HepG2 (cell line): Measurements from ENCODE around the gene DELE1. TPM values are rescaled to one million over a fixed set of nuclear protein-coding genes. Genes with fewer than 3 reads are reported as not detected.

Experiments used
- CCAR2 ChIP-seq: fragments of 200-400 bp; formaldehyde crosslinking; optimal IDR thresholded peaks from 2 replicates; pipeline ENCODE3; 2018; ENCODE audit warnings: low read depth, mild to moderate bottlenecking, low read length, moderate library complexity
- E2F1 ChIP-seq: sonication (generic); formaldehyde crosslinking; IDR thresholded peaks from 2 replicates; pipeline ENCODE4 v1.5.0; 2020; ENCODE audit warnings: missing genetic modification reagents
- ETV6 ChIP-seq: sonication (generic); formaldehyde crosslinking; conservative IDR thresholded peaks from 2 replicates; pipeline ENCODE4 v1.4.0; 2020; ENCODE audit warnings: missing genetic modification reagents
- FOXA3 ChIP-seq: IDR thresholded peaks from 2 replicates; pipeline ENCODE4 v1.6.1; 2016; ENCODE audit warnings: missing genetic modification reagents, missing compliant biosample characterization
- HOXD1 ChIP-seq: sonication (generic); formaldehyde crosslinking; IDR thresholded peaks from 2 replicates; pipeline ENCODE4 v1.5.0; 2020; ENCODE audit warnings: missing genetic modification reagents
- KAT2B ChIP-seq: fragments of 150-350 bp; IDR thresholded peaks from 2 replicates; pipeline ENCODE4 v1.6.1; 2014; ENCODE audit warnings: low read depth, low read length, borderline replicate concordance
- KDM5A ChIP-seq: fragments of 200-600 bp; sonication (generic); IDR thresholded peaks from 2 replicates; pipeline ENCODE4 v1.7.0; 2018; ENCODE audit warnings: antibody characterized with exemption, mild to moderate bottlenecking, low read length, borderline replicate concordance
- LBX2 ChIP-seq: sonication (generic); formaldehyde crosslinking; IDR thresholded peaks from 2 replicates; pipeline ENCODE4 v1.5.0; 2020; ENCODE audit warnings: missing genetic modification reagents, mild to moderate bottlenecking, borderline replicate concordance
- NFE2 ChIP-seq: sonication (generic); formaldehyde crosslinking; IDR thresholded peaks from 2 replicates; pipeline ENCODE4 v1.4.0; 2020; ENCODE audit warnings: missing genetic modification reagents
- NR2F2 ChIP-seq: IDR thresholded peaks from 2 replicates; pipeline ENCODE4 v1.6.1; 2012; ENCODE audit warnings: low read depth, inconsistent platforms, borderline replicate concordance
- POLR2A ChIP-seq, 2 experiments: IDR thresholded peaks; 2 replicates each; pipeline ENCODE4 v1.6.1; 2011; ENCODE audit warnings: low read depth in 2 of 2, low read length in 2 of 2, mild to moderate bottlenecking in 1 of 2, moderate library complexity in 1 of 2; ENCODE audit not compliant: insufficient read depth in 1 of 2
- PPARG ChIP-seq: conservative IDR thresholded peaks from 2 replicates; pipeline ENCODE4 v1.6.1; 2016; ENCODE audit warnings: missing biosample characterization, missing genetic modification reagents
- RBM39 ChIP-seq: fragments of 200-400 bp; formaldehyde crosslinking; IDR thresholded peaks from one replicate; pipeline ENCODE4 v1.6.1; 2018; ENCODE audit warnings: antibody characterized with exemption, mild to moderate bottlenecking, low read depth, low read length; ENCODE audit not compliant: poor library complexity, severe bottlenecking
- RFXAP ChIP-seq: sonication (generic); formaldehyde crosslinking; IDR thresholded peaks from 2 replicates; pipeline ENCODE4 v1.4.0; 2020; ENCODE audit warnings: missing genetic modification reagents, borderline replicate concordance
- SKI ChIP-seq: fragments of 450-650 bp; IDR thresholded peaks from one replicate; pipeline ENCODE4 v1.6.1; 2018; ENCODE audit warnings: mild to moderate bottlenecking; ENCODE audit not compliant: partially characterized antibody
- SP4 ChIP-seq: sonication (generic); formaldehyde crosslinking; IDR thresholded peaks from 2 replicates; pipeline ENCODE4 v1.8.1; 2023; ENCODE audit warnings: mild to moderate bottlenecking, missing genetic modification reagents
- TGIF2 ChIP-seq: IDR thresholded peaks from 2 replicates; pipeline ENCODE4 v1.6.1; 2016; ENCODE audit warnings: control low read depth, missing compliant biosample characterization
- THAP11 ChIP-seq: IDR thresholded peaks from 2 replicates; pipeline ENCODE4 v1.6.1; 2016; ENCODE audit warnings: missing biosample characterization, missing genetic modification reagents
- ZBTB21 ChIP-seq: sonication (generic); formaldehyde crosslinking; IDR thresholded peaks from 2 replicates; pipeline ENCODE4 v1.4.0; 2020; ENCODE audit warnings: missing genetic modification reagents
- ZNF124 ChIP-seq: sonication (generic); formaldehyde crosslinking; IDR thresholded peaks from 2 replicates; pipeline ENCODE4 v1.4.0; 2020; ENCODE audit warnings: missing genetic modification reagents
- ZNF138 ChIP-seq: sonication (generic); formaldehyde crosslinking; IDR thresholded peaks from 2 replicates; pipeline ENCODE4 v1.5.0; 2020; ENCODE audit warnings: mild to moderate bottlenecking, low read depth, missing genetic modification reagents
- ZNF225 ChIP-seq: sonication (generic); formaldehyde crosslinking; IDR thresholded peaks from 2 replicates; pipeline ENCODE4 v1.4.0; 2020; ENCODE audit warnings: mild to moderate bottlenecking, missing genetic modification reagents
- ZNF232 ChIP-seq: sonication (generic); formaldehyde crosslinking; IDR thresholded peaks from 2 replicates; pipeline ENCODE4 v1.4.0; 2020; ENCODE audit warnings: missing genetic modification reagents, borderline replicate concordance
- ZNF441 ChIP-seq: sonication (generic); formaldehyde crosslinking; IDR thresholded peaks from 2 replicates; pipeline ENCODE4 v1.7.0; 2021; ENCODE audit warnings: missing genetic modification reagents, borderline replicate concordance
- ZNF615 ChIP-seq: sonication (generic); formaldehyde crosslinking; IDR thresholded peaks from 2 replicates; pipeline ENCODE4 v1.5.0; 2020; ENCODE audit warnings: mild to moderate bottlenecking, missing genetic modification reagents, borderline replicate concordance
- ZNF7 ChIP-seq: IDR thresholded peaks from 2 replicates; pipeline ENCODE4 v1.6.1; 2016; ENCODE audit warnings: missing biosample characterization, missing genetic modification reagents
- ZNF709 ChIP-seq: sonication (generic); formaldehyde crosslinking; IDR thresholded peaks from 2 replicates; pipeline ENCODE4 v1.5.0; 2020; ENCODE audit warnings: mild to moderate bottlenecking, missing genetic modification reagents
- ZNF75D ChIP-seq: sonication (generic); formaldehyde crosslinking; IDR thresholded peaks from 2 replicates; pipeline ENCODE4 v1.8.1; 2023; ENCODE audit warnings: missing genetic modification reagents, mild to moderate bottlenecking, borderline replicate concordance
- ZNF790 ChIP-seq: sonication (generic); formaldehyde crosslinking; IDR thresholded peaks from 2 replicates; pipeline ENCODE4 v1.8.0; 2022; ENCODE audit warnings: missing genetic modification reagents, mild to moderate bottlenecking, borderline replicate concordance
- ZSCAN5A ChIP-seq: sonication (generic); formaldehyde crosslinking; IDR thresholded peaks from 2 replicates; pipeline ENCODE4 v1.8.0; 2022; ENCODE audit warnings: mild to moderate bottlenecking, missing genetic modification reagents, borderline replicate concordance
- polyA plus RNA-seq, 8 experiments: library from polyadenylated mRNA; depleted of rRNA in 3 of 8; stranded (reverse) in 7 of 8; unstranded in 1 of 8; fragments of >200 nt; fragmentation: Illumina TruSeq in 4 of 8; extraction: Trizol in 4 of 8; gene quantifications; 2 replicates each; pipeline versions ENCODE4 v1.2.1 to v1.2.3, GENCODE V29; 2011 to 2016; ENCODE audit warnings: low read depth in 4 of 8, missing spikeins in 1 of 8, mixed read lengths in 1 of 8; ENCODE audit not compliant: insufficient read depth in 1 of 8
- total RNA-seq, 5 experiments: library from RNA; depleted of rRNA; stranded (reverse); fragments of >200 nt; fragmentation: Illumina TruSeq; extraction: Trizol; gene quantifications; 2 replicates each; pipeline ENCODE4 v1.2.3, GENCODE V29; 2016; ENCODE audit warnings: low read depth in 1 of 5

The DELE1 gene
- total and polyA plus RNA-seq, 2 of the 13 experiments (the other 11 are each of a cell fraction or from before 2014, with no cell fraction given) = 57.5 to 90.3 TPM

GRCh38 chr5:141968914-141969608, 45.4 kb downstream of the DELE1 start, which contains the start of gene RNF14 (continued):
- no peak for TF ChIP-seq TGIF2 (CRISPR knock-in tag)
- TF ChIP-seq ZNF7 (CRISPR knock-in tag) = peak; percentile 53; the same call in 1 of the 2 replicates
- TF ChIP-seq RBM39 = peak; percentile 82
- peak; percentile 38; the same call in 1 of the 2 replicates for TF ChIP-seq ZNF790 (CRISPR knock-in tag)
- no peak for TF ChIP-seq NFE2 (CRISPR knock-in tag)
- peak; percentile 77; the same call in 1 of the 2 replicates for TF ChIP-seq ETV6 (CRISPR knock-in tag)
- peak; percentile 55 for TF ChIP-seq SKI
- no peak for TF ChIP-seq NR2F2
- TF ChIP-seq ZNF75D (CRISPR knock-in tag) = no peak
- TF ChIP-seq ZNF225 (CRISPR knock-in tag) = 0 out of 2 replicates have a peak, but pooled peaks have one; percentile 68
- 0 out of 2 replicates have a peak, but pooled peaks have one; percentile 26 for TF ChIP-seq ZNF124
- no peak; the same call in 1 of the 2 replicates for TF ChIP-seq FOXA3
- peak; percentile 83 to 91 for TF ChIP-seq POLR2A (IDR thresholded peaks at IDR 0.05; ENCODE audit: insufficient read depth in 1 of 2, low read depth in 2 of 2, low read length in 2 of 2)
- 0 out of 2 replicates have a peak, but pooled peaks have one; percentile 85 for TF ChIP-seq HOXD1 (CRISPR knock-in tag)
- TF ChIP-seq SP4 (CRISPR knock-in tag) = peak; percentile 80
- peak; percentile 93 for TF ChIP-seq ZNF441 (CRISPR knock-in tag)
- no peak for TF ChIP-seq ZNF138 (CRISPR knock-in tag)
- no peak for TF ChIP-seq LBX2
- peak; percentile 74; the same call in 1 of the 2 replicates for TF ChIP-seq ZNF232 (CRISPR knock-in tag)
- peak; percentile 45; the same call in 1 of the 2 replicates for TF ChIP-seq KDM5A
- no peak for TF ChIP-seq KAT2B
- TF ChIP-seq THAP11 (CRISPR knock-in tag) = peak; percentile 86
- no peak for TF ChIP-seq PPARG
- no peak for TF ChIP-seq ZBTB21 (CRISPR knock-in tag)
- no peak for TF ChIP-seq CCAR2
- TF ChIP-seq ZNF709 (CRISPR knock-in tag) = peak; percentile 81; the same call in 1 of the 2 replicates
- no peak; the same call in 1 of the 2 replicates for TF ChIP-seq ZSCAN5A (CRISPR knock-in tag)
- no peak for TF ChIP-seq ZNF615 (CRISPR knock-in tag)
- peak; percentile 78 for TF ChIP-seq E2F1
- TF ChIP-seq RFXAP = 0 out of 2 replicates have a peak, but pooled peaks have one; percentile 91
